Measurements from ENCODE around the gene RFX8. TPM values are rescaled to one million over a fixed set of nuclear protein-coding genes. Genes with fewer than 3 reads are reported as not detected.

Gene RFX8
- total and polyA plus RNA-seq, 11 donors = 0.12 to 2.0 (median 0.34) TPM; not detected in 5

- no peak for ATAC-seq
- intact Hi-C loops (cut with DNase I) = no loop called here
- no peak for DNase-seq
- H3K27ac ChIP-seq = peak overlapping the region in 2 of 12 donors; percentile 53 to 58
- H3K27me3 ChIP-seq = peaks cover 0 to 10% (median 0%) of the 10 kb centered on the region in 9 donors
- WGBS, 4 donors = 90 to 99% (median 96%) methylated on average over 5 of the region's 5 CpGs
- H3K9me3 ChIP-seq = peaks cover 0 to 10% (median 0%) of the 10 kb centered on the region in 12 donors
- peaks cover 0 to 7% (median 0%) of the 10 kb centered on the region in 12 donors for H3K4me1 ChIP-seq
- no peaks in the 10 kb centered on the region for H3K36me3 ChIP-seq
- H3K4me3 ChIP-seq = no peak overlapping the region
- no peak for TF ChIP-seq POLR2A (IDR thresholded peaks at IDR 0.05)
Observed at GRCh38 chr2:101486994-101487393, 12.1 kb upstream of the RFX8 start.

GRCh38 chr2:101486258-101486701, 11.4 kb upstream of the RFX8 start:
- intact Hi-C loops (cut with DNase I) = no loop called here
- Histone ChIP-seq H3K27me3 (peaks cover 0 to 10% (median 0%) of the 10 kb centered on the region in 9 donors), H3K9me3 (peaks cover 0 to 10% (median 0%) of the 10 kb centered on the region in 12 donors), H3K4me1 (peaks cover 0 to 7% (median 0%) of the 10 kb centered on the region in 12 donors), H3K36me3 (no peaks in the 10 kb centered on the region), H3K27ac (peak overlapping the region in 6 of 12 donors; percentile 20 to 58 (median 42)), H3K4me3 (no peak overlapping the region)
- WGBS, 4 donors = 48 to 73% (median 67%) methylated on average over 4 of the region's 4 CpGs
- ATAC-seq = peak in 1 of 4 donors; percentile 20
- DNase-seq = no peak
- no peak for TF ChIP-seq CTCF (IDR thresholded peaks at IDR 0.05)
- no peak for TF ChIP-seq POLR2A (IDR thresholded peaks at IDR 0.05)

DNA sequence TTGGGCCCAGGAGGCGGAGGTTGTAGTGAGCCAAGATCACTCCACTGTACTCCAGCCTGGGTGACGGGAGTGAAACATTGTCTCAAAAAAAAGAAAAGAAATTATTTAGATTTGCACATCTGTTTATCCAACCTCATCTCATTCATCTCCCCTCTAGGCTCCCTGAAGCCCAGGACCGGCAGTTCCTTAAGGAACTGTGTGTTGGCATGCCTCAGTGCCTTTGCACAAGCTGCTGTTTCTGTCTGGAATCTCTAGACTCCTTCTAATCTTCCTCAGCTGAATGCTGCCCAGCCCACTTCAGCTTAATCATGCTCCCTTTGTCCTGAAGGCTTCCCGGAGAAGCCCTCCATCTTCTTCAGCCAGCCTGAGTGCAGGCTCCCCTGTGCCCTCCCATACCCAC, 10.9 kb upstream of the RFX8 start:
- H3K27me3 ChIP-seq = peaks cover 0 to 12% (median 0%) of the 10 kb centered on the region in 9 donors
- ATAC-seq = no peak
- TF ChIP-seq POLR2A (IDR thresholded peaks at IDR 0.05) = no peak
- no peak for TF ChIP-seq CTCF (IDR thresholded peaks at IDR 0.05)
- H3K36me3 ChIP-seq = no peaks in the 10 kb centered on the region
- peaks cover 0 to 7% (median 0%) of the 10 kb centered on the region in 12 donors for H3K4me1 ChIP-seq
- WGBS, 4 donors = 85 to 90% (median 89%) methylated on average over 4 of the region's 4 CpGs
- intact Hi-C loops (cut with DNase I) = no loop called here
- DNase-seq = no peak
- peak overlapping the region in 6 of 12 donors; percentile 20 to 48 (median 35) for H3K27ac ChIP-seq
- H3K9me3 ChIP-seq = peaks cover 0 to 10% (median 0%) of the 10 kb centered on the region in 12 donors
- H3K4me3 ChIP-seq = no peak overlapping the region

GRCh38 chr2:101480764-101481163, 5.9 kb upstream of the RFX8 start:
- Histone ChIP-seq H3K4me3 (no peak overlapping the region), H3K36me3 (no peaks in the 10 kb centered on the region), H3K27me3 (peaks cover 0 to 44% (median 0%) of the 10 kb centered on the region in 9 donors), H3K9me3 (no peaks in the 10 kb centered on the region), H3K27ac (no peak overlapping the region), H3K4me1 (peaks cover 0 to 3% (median 0%) of the 10 kb centered on the region in 12 donors)
- ATAC-seq (no peak), DNase-seq (no peak)
- TF ChIP-seq POLR2A (IDR thresholded peaks at IDR 0.05) (no peak), CTCF (IDR thresholded peaks at IDR 0.05) (no peak)
- WGBS, 4 donors = 82 to 89% (median 87%) methylated on average over 8 of the region's 8 CpGs
- intact Hi-C loops (cut with DNase I) = no loop called here

DNA sequence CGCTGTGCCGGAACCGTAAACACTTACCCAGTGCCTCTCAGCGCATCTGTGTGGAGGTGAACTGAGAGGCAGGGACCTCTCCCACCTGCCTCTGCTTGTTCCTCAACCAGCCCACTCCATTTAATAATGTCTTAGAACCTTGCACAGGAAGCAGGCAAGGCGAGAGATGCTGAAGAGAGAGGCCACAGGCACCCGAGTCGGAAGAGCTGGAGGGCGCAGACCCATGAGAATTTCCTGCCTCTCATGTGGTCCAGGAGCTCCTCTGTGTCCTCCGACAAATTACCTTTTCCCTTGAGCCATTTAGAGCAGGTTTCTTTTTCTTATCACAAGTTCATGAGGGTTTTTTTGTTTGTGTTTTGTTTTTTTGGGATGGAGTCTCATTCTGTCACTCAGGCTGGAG, 4.9 kb upstream of the RFX8 start:
- DNase-seq (no peak), ATAC-seq (no peak)
- Histone ChIP-seq H3K4me3 (no peak overlapping the region), H3K4me1 (peaks cover 0 to 11% (median 0%) of the 10 kb centered on the region in 12 donors), H3K9me3 (no peaks in the 10 kb centered on the region), H3K27me3 (peaks cover 0 to 51% (median 0%) of the 10 kb centered on the region in 9 donors), H3K36me3 (no peaks in the 10 kb centered on the region), H3K27ac (no peak overlapping the region)
- TF ChIP-seq POLR2A (IDR thresholded peaks at IDR 0.05) (no peak), CTCF (IDR thresholded peaks at IDR 0.05) (no peak)
- 84 to 93% (median 92%) methylated on average over 9 of the region's 9 CpGs for WGBS, 4 donors
- intact Hi-C loops (cut with DNase I) = loop anchor here in 1 of 10 donors (10.0 kb wide), 1 partner anchor 215 kb away; the partner anchor contains the start of gene MAP4K4
